ENCODE measurements around the gene ROR1.

DNA sequence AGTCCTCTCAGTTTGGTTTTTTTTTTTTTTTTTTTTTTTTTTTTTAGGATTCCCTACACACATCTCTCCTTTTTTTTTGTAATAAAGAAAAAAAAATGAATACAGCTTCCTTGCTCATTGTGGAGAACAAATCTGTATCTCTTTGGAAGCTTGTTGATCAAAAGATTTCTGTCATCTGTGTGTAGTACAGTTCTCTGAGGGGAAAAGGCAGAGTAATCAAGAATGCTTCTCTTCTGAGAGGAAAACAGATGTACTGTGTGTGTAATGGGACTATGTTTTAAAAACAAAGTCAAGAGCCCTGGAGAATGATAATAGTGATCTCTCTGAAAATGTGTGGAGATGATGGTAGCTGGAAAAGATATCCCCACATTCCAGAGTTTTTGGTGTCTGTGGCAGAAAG lies 16.5 kb upstream of the ROR1 start:
- TF ChIP-seq EZH2 (IDR thresholded peaks at IDR 0.05; ENCODE audit: borderline replicate concordance, low read depth, low read length, severe bottlenecking), result no peak
- TF ChIP-seq, protein P1, sequence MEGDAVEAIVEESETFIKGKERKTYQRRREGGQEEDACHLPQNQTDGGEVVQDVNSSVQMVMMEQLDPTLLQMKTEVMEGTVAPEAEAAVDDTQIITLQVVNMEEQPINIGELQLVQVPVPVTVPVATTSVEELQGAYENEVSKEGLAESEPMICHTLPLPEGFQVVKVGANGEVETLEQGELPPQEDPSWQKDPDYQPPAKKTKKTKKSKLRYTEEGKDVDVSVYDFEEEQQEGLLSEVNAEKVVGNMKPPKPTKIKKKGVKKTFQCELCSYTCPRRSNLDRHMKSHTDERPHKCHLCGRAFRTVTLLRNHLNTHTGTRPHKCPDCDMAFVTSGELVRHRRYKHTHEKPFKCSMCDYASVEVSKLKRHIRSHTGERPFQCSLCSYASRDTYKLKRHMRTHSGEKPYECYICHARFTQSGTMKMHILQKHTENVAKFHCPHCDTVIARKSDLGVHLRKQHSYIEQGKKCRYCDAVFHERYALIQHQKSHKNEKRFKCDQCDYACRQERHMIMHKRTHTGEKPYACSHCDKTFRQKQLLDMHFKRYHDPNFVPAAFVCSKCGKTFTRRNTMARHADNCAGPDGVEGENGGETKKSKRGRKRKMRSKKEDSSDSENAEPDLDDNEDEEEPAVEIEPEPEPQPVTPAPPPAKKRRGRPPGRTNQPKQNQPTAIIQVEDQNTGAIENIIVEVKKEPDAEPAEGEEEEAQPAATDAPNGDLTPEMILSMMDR (IDR thresholded peaks at IDR 0.05; ENCODE audit: borderline replicate concordance, extremely low read depth, low read length, poor library complexity, severe bottlenecking), result no peak
